Fibroblast of villous mesenchyme (primary cell): ENCODE data around the gene MOGAT3. TPM values are rescaled to one million over a fixed set of nuclear protein-coding genes. Genes with fewer than 3 reads are reported as not detected.
A peak's percentile ranks its signal among the peaks of the same experiment; 100 is the strongest.
"Not testable (repeated sequence)": the region's sequence is repeated elsewhere in the genome, so short reads cannot be mapped to it uniquely, and the experiment has no call there.

Experiments used
- DNase-seq: peaks from one replicate; pipeline ENCODE4 v3.0.0-alpha.2; 2010; ENCODE audit warnings: low read depth
- H3K4me3 ChIP-seq: 2 replicates; pipeline ENCODE4 v1.5.1; 2011; ENCODE audit warnings: low read depth, mild to moderate bottlenecking, low read length
- CTCF ChIP-seq: IDR thresholded peaks from 2 replicates; pipeline ENCODE4 v1.5.1; 2012; ENCODE audit warnings: low read depth, mild to moderate bottlenecking, low read length; ENCODE audit not compliant: insufficient read depth
- total RNA-seq: library from RNA; depleted of rRNA; stranded (reverse); fragments of >200 nt; gene quantifications from 2 replicates; pipeline ENCODE4 v1.2.3, GENCODE V29; 2012

Gene MOGAT3
- total RNA-seq, 1 donor: not detected

DNA sequence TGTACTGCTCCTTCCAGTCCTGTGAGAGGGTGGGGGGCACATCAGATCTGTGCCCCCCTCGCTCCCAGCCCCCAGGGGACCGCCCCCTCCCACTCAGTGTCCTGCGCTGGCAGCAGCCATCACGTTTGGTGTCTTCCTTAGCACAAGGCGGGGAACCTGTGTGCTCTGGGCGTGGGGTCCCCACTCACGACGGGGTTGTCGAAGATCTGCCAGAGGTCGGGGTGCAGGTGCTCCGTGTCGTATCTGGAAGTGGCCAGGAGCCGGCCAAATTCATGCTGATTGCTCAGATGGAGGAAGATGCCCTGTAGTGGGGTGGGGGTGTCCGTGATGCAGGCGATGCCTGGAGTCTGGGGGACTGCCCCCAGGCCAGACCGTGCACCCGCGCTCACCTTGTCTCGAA, 9.3 kb upstream of the MOGAT3 start:
- DNase-seq: no peak
- no peak overlapping the region for H3K4me3 ChIP-seq
- no peak for TF ChIP-seq CTCF

DNA sequence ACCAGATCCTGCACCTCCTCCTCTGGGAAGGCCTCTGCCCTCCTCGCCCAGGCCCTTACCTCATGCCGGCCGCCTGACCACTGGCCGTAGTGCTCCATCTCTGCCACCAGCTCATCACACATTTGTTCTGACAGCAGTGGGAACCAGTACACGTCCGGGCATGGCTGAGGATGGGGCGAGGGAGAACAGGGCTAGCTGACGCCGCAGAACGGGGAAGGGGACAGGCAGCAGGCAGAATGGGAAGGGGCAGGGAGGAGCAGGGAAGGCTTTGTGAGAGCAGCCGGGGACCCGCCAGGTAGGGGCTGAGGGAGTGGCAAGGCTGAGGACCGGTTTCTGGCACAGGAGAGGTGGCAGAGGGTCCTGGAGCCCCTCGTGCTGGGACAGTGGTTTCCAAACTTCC, 8.0 kb upstream of the MOGAT3 start:
- no peak for TF ChIP-seq CTCF
- DNase-seq: no peak
- H3K4me3 ChIP-seq: no peak overlapping the region

GRCh38 chr7:101207459-101207858, 6.6 kb upstream of the MOGAT3 start:
- DNase-seq: no peak

GRCh38 chr7:101206665-101207042, 5.8 kb upstream of the MOGAT3 start:
- TF ChIP-seq CTCF: no peak
- no peak for DNase-seq
- H3K4me3 ChIP-seq: no peak overlapping the region

More at GRCh38 chr7:101207459-101207858, 6.6 kb upstream of the MOGAT3 start:
- H3K4me3 ChIP-seq: no peak overlapping the region
- no peak for TF ChIP-seq CTCF

- no peak for DNase-seq
- no peak for TF ChIP-seq CTCF
- no peak overlapping the region for H3K4me3 ChIP-seq
Observed at GRCh38 chr7:101205901-101206664, 5.2 kb upstream of the MOGAT3 start.

DNA sequence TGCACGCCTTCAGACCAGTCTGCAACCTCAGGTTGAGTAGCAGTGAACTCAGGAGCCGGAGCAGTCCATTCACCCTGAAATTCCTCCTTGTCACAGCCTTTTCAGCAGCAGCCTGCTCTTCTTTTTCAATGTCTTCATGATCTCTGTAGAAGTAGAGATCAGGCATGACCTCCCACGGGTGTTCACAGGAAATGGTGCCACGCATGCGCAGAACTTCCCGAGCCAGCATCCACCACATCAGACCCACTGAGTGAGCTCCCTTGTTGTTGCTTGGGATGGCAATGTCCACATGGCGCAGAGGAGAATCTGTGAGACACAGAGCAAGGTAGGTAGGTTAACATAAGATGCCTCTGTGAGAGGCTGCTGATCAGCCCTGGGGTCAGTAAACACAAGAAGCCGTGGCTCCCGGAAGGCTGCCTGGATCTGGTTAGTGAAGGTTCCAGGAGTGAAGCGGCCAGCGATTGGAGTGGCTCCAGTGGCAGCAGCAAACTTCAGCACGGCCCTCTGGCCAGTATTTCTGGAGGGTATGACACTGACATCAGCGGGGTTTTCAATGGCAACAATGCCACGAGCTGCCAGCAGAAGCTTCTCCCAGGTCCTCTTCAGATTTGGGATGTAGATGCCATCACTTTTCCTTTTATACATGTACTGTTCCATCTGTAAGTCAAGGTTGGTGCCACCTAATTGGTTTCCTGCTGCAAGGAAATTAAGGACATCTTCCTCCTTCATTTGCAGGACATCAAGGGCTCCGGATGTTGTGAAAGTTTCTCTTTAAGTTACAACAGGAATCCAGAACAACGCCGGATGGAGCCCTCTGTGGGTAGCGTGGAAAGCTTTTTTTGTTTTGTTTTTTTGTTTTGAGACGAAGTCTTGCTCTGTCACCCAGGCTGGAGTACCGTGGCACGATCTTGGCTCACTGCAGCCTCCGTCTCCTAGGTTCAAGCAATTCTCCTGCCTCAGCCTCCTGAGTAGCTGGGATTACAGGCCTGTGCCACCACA, 3.2 kb upstream of the MOGAT3 start:
- H3K4me3 ChIP-seq: not testable (repeated sequence)
- DNase-seq: peak; percentile 44

GRCh38 chr7:101202603-101202918, 1.7 kb upstream of the MOGAT3 start:
- no peak for TF ChIP-seq CTCF
- DNase-seq: no peak
- H3K4me3 ChIP-seq: no peak overlapping the region
